H1 (cell line): Measurements from ENCODE around the gene MRPL50. TPM values are rescaled to one million over a fixed set of nuclear protein-coding genes. Genes with fewer than 3 reads are reported as not detected.

ENCODE experiments used
- CTCF ChIA-PET: fragments of 300-600 bp; sonication (Branson Sonifier 250); formaldehyde crosslinking; loops from one replicate; lab custom pipeline; 2021; ENCODE audit not compliant: partially characterized antibody; lab: Charles Lee
- POLR2A ChIA-PET: fragments of 300-600 bp; sonication (Branson Sonifier 250); formaldehyde crosslinking; loops from one replicate; lab custom pipeline; 2021; ENCODE audit warnings: inconsistent platforms; ENCODE audit not compliant: partially characterized antibody; lab: Charles Lee
- DNase-seq, 2 experiments: peaks; one replicate each; pipeline versions ENCODE4 v3.0.0 to v3.0.0-alpha.2; 2010 to 2022; ENCODE audit warnings: low spot score in 2 of 2, low read depth in 1 of 2, mixed read lengths in 1 of 2
- FAIRE-seq: peaks from 2 replicates; lab custom pipeline; 2011; peaks lifted over from hg19 to GRCh38; lab: Jason Lieb, UNC
- H2AFZ ChIP-seq: 2 replicates; pipeline ENCODE4 v1.8.1; 2012; ENCODE audit warnings: low read length, inconsistent platforms
- H2AK5ac ChIP-seq: 2 replicates; pipeline ENCODE4 v1.6.1; 2013; ENCODE audit warnings: low read depth, low read length
- H2BK120ac ChIP-seq: replicated peaks from 2 replicates; pipeline ENCODE3; 2013; ENCODE audit warnings: low read depth, low read length, inconsistent platforms
- H2BK12ac ChIP-seq: 2 replicates; pipeline ENCODE4 v1.6.1; 2013; ENCODE audit warnings: low read depth, low read length
- H2BK15ac ChIP-seq: 2 replicates; pipeline ENCODE4 v1.6.1; 2013; ENCODE audit warnings: low read length
- H2BK20ac ChIP-seq: 2 replicates; pipeline ENCODE4 v1.6.1; 2013; ENCODE audit warnings: low read length
- H2BK5ac ChIP-seq: 2 replicates; pipeline ENCODE4 v1.6.1; 2013; ENCODE audit warnings: low read depth, low read length
- H3K14ac ChIP-seq: 2 replicates; pipeline ENCODE4 v1.6.1; 2013; ENCODE audit warnings: inconsistent platforms; ENCODE audit not compliant: insufficient read length
- H3K18ac ChIP-seq: 2 replicates; pipeline ENCODE4 v1.6.1; 2013; ENCODE audit warnings: low read length; ENCODE audit errors: extremely low read depth
- H3K23ac ChIP-seq: 2 replicates; pipeline ENCODE4 v1.6.1; 2013; ENCODE audit warnings: inconsistent platforms; ENCODE audit not compliant: insufficient read length
- H3K23me2 ChIP-seq: 2 replicates; pipeline ENCODE4 v1.6.1; 2013; ENCODE audit warnings: low read depth, low read length
- H3K27ac ChIP-seq: 2 replicates; pipeline ENCODE4 v1.6.1; 2011; ENCODE audit warnings: low read depth, low read length, inconsistent platforms
- H3K27me3 ChIP-seq, 4 experiments: replicated peaks in 1 of 4; 1 replicate in 1 of 4; 2 replicates in 3 of 4; pipeline versions ENCODE4 v1.6.1 to v1.8.1; 2011 to 2013; ENCODE audit warnings: low read length in 3 of 4, mild to moderate bottlenecking in 3 of 4, inconsistent platforms in 2 of 4, mixed read lengths in 2 of 4, moderate library complexity in 1 of 4; ENCODE audit not compliant: control insufficient read depth in 3 of 4, insufficient read depth in 3 of 4; ENCODE audit errors: extremely low read depth in 1 of 4
- H3K36me3 ChIP-seq, 4 experiments: 2 replicates each; pipeline versions ENCODE4 v1.6.1 to v1.8.1; 2011 to 2013; ENCODE audit warnings: mild to moderate bottlenecking in 4 of 4, low read length in 3 of 4, moderate library complexity in 2 of 4, control low read depth in 1 of 4, inconsistent platforms in 1 of 4; ENCODE audit not compliant: insufficient read depth in 4 of 4, control insufficient read depth in 2 of 4
- H3K4ac ChIP-seq: replicated peaks from 2 replicates; pipeline ENCODE3; 2013; ENCODE audit warnings: low read length, low read depth, mixed read lengths, inconsistent platforms; ENCODE audit not compliant: insufficient read length
- H3K4me1 ChIP-seq, 4 experiments: replicated peaks in 1 of 4; 1 replicate in 1 of 4; 2 replicates in 3 of 4; pipeline versions ENCODE4 v1.6.1 to v1.8.1; 2011 to 2013; ENCODE audit warnings: low read length in 3 of 4, inconsistent platforms in 2 of 4, mixed read lengths in 1 of 4; ENCODE audit not compliant: insufficient read depth in 4 of 4, control insufficient read depth in 3 of 4
- H3K4me2 ChIP-seq, 2 experiments: 2 replicates each; pipeline versions ENCODE4 v1.6.1 to v1.8.1; 2011 to 2013; ENCODE audit warnings: low read depth in 2 of 2, low read length in 2 of 2, control low read depth in 1 of 2, inconsistent platforms in 1 of 2, mild to moderate bottlenecking in 1 of 2; ENCODE audit not compliant: insufficient read depth in 1 of 2
- H3K4me3 ChIP-seq, 4 experiments: fragments of 200-600, 300-600 bp in 1 of 4; sonication (generic), shearing (Covaris generic), sonication (Bioruptor Twin) in 1 of 4; 2 replicates each; pipeline versions ENCODE4 v1.5.1 to v1.8.1; 2011 to 2016; ENCODE audit warnings: low read length in 4 of 4, low read depth in 3 of 4, control low read depth in 2 of 4, inconsistent platforms in 2 of 4, mild to moderate bottlenecking in 2 of 4, mixed read lengths in 1 of 4, moderate library complexity in 1 of 4; ENCODE audit not compliant: insufficient read depth in 2 of 4; ENCODE audit errors: extremely low read depth in 1 of 4
- H3K56ac ChIP-seq: replicated peaks from 2 replicates; pipeline ENCODE3; 2013; ENCODE audit warnings: low read depth, mild to moderate bottlenecking, mixed read lengths, low read length, inconsistent platforms; ENCODE audit not compliant: insufficient read length
- H3K79me1 ChIP-seq: 2 replicates; pipeline ENCODE4 v1.6.1; 2013; ENCODE audit warnings: low read depth, low read length, control low read depth
- H3K79me2 ChIP-seq, 2 experiments: 2 replicates each; pipeline versions ENCODE4 v1.6.1 to v1.8.1; 2012 to 2013; ENCODE audit warnings: low read length in 2 of 2, mild to moderate bottlenecking in 2 of 2, inconsistent platforms in 1 of 2; ENCODE audit not compliant: insufficient read depth in 2 of 2, control insufficient read depth in 1 of 2
- H3K9ac ChIP-seq, 4 experiments: replicated peaks in 1 of 4; 1 replicate in 1 of 4; 2 replicates in 3 of 4; pipeline versions ENCODE4 v1.6.1 to v1.8.1; 2011 to 2013; ENCODE audit warnings: low read depth in 3 of 4, low read length in 3 of 4, control low read depth in 2 of 4, mild to moderate bottlenecking in 2 of 4, moderate library complexity in 2 of 4, inconsistent platforms in 1 of 4; ENCODE audit errors: extremely low read depth in 1 of 4
- H3K9me3 ChIP-seq, 2 experiments: 2 replicates each; pipeline versions ENCODE4 v1.6.1 to v1.8.1; 2012 to 2013; ENCODE audit warnings: mild to moderate bottlenecking in 2 of 2, moderate library complexity in 2 of 2, control low read depth in 1 of 2, inconsistent platforms in 1 of 2, low read depth in 1 of 2, low read length in 1 of 2, mixed read lengths in 1 of 2; ENCODE audit not compliant: insufficient read depth in 2 of 2
- H4K20me1 ChIP-seq, 2 experiments: replicated peaks in 1 of 2; 2 replicates each; pipeline versions ENCODE3 to v1.8.1; 2011 to 2013; ENCODE audit warnings: inconsistent platforms in 2 of 2, low read length in 2 of 2, mild to moderate bottlenecking in 1 of 2; ENCODE audit not compliant: insufficient read depth in 2 of 2, control insufficient read depth in 1 of 2
- H4K5ac ChIP-seq: 2 replicates; pipeline ENCODE4 v1.6.1; 2013; ENCODE audit warnings: low read length, low read depth, mixed read lengths, inconsistent platforms; ENCODE audit not compliant: insufficient read length
- H4K8ac ChIP-seq: 2 replicates; pipeline ENCODE4 v1.8.0; 2013; ENCODE audit warnings: mild to moderate bottlenecking, moderate library complexity, low read length, inconsistent platforms; ENCODE audit not compliant: insufficient read depth; ENCODE audit errors: extremely low read depth
- H4K91ac ChIP-seq: replicated peaks from 2 replicates; pipeline ENCODE3; 2013; ENCODE audit warnings: low read length, mixed read lengths, inconsistent platforms; ENCODE audit not compliant: insufficient read length
- CBX5 ChIP-seq: fragments of 300-800, 300-1000 bp; sonication (generic); IDR thresholded peaks from 2 replicates; pipeline ENCODE4 v1.7.1; 2016; ENCODE audit warnings: antibody characterized with exemption, low read length, low read depth
- CTBP2 ChIP-seq: IDR thresholded peaks from 2 replicates; pipeline ENCODE4 v1.7.0; 2011; ENCODE audit warnings: borderline replicate concordance, mild to moderate bottlenecking, moderate library complexity, mixed read lengths, low read length; ENCODE audit not compliant: insufficient read depth, insufficient read length
- POLR2AphosphoS5 ChIP-seq: IDR thresholded peaks from 2 replicates; pipeline ENCODE4 v1.6.1; 2011; ENCODE audit warnings: low read depth, low read length
- RAD21 ChIP-seq, 2 experiments: IDR thresholded peaks in 1 of 2; conservative IDR thresholded peaks in 1 of 2; 2 replicates each; pipeline ENCODE4 v1.6.1; 2011; ENCODE audit warnings: low read depth in 2 of 2, low read length in 2 of 2, improper control_type of control experiment in 1 of 2, inconsistent platforms in 1 of 2, mild to moderate bottlenecking in 1 of 2, moderate library complexity in 1 of 2
- RNF2 ChIP-seq: fragments of 200-900, 300-1000 bp; sonication (generic); IDR thresholded peaks from 2 replicates; pipeline ENCODE4 v1.7.1; 2016; ENCODE audit warnings: borderline replicate concordance, low read depth, mild to moderate bottlenecking, antibody characterized with exemption, low read length; ENCODE audit not compliant: poor library complexity, severe bottlenecking; ENCODE audit errors: missing control alignments
- SP1 ChIP-seq: IDR thresholded peaks from 2 replicates; pipeline ENCODE4 v1.6.1; 2011; ENCODE audit warnings: low read depth, low read length
- WGBS, 2 experiments: shearing (Covaris generic) in 1 of 2; methylation state at CpG; one replicate each; pipeline versions ENCODE4 v1.1.6 to v1.1.7; 2013 to 2015; ENCODE audit warnings: low lambda C conversion rate in 2 of 2, mixed read lengths in 2 of 2, inconsistent platforms in 1 of 2, low coverage in 1 of 2, missing lambda C conversion rate in 1 of 2; ENCODE audit not compliant: insufficient replicate concordance in 2 of 2, insufficient coverage in 1 of 2, insufficient read length in 1 of 2; ENCODE audit errors: extremely low coverage in 1 of 2, missing lambda C conversion rate in 1 of 2; 5-methylcytosine and 5-hydroxymethylcytosine counted together
- polyA plus RNA-seq, 7 experiments: library from polyadenylated mRNA; depleted of rRNA in 3 of 7; stranded (reverse) in 5 of 7; unstranded in 2 of 7; fragments of >200 nt in 5 of 7; fragments of 200-250 nt in 2 of 7; gene quantifications; 1 replicate in 5 of 7; 2 replicates in 1 of 7; 4 replicates in 1 of 7; pipeline versions ENCODE4 v1.2.1 to v1.2.3, GENCODE V29; 2011 to 2013; ENCODE audit warnings: missing spikeins in 2 of 7, mixed read lengths in 2 of 7
- total RNA-seq: library from RNA; stranded (reverse); fragmentation: NEBNext Ultra II Directional; extraction: Animal tissue kit (Norgen Biotek cat#: 25700); gene quantifications from 2 replicates; pipeline ENCODE4 v1.2.1, GENCODE V29; 2021
- TF ChIP-seq, protein P1 (sequence below), 3 experiments: IDR thresholded peaks; 1 replicate in 2 of 3; 2 replicates in 1 of 3; pipeline versions ENCODE4 v1.5.1 to v1.6.1; 2011; ENCODE audit warnings: low read length in 3 of 3, mild to moderate bottlenecking in 3 of 3, inconsistent platforms in 2 of 3, low read depth in 1 of 3, moderate library complexity in 1 of 3; ENCODE audit not compliant: insufficient read depth in 1 of 3; ENCODE audit errors: control extremely low read depth in 1 of 3
- TF ChIP-seq, protein P2 (sequence below): IDR thresholded peaks from 2 replicates; pipeline ENCODE4 v1.6.1; 2011; ENCODE audit warnings: low read length, improper control_type of control experiment

Gene MRPL50
- total and polyA plus RNA-seq, 2 of the 8 experiments (the other 6 are each of a cell fraction or from before 2014, with no cell fraction given), result 17.8 to 25.1 TPM

- no peak overlapping the region for H2BK120ac ChIP-seq
- H2BK5ac ChIP-seq, result no peak overlapping the region
- no peaks in the 10 kb centered on the region for H3K27me3 ChIP-seq
- no peak overlapping the region for H2BK20ac ChIP-seq
- no peak overlapping the region for H3K18ac ChIP-seq
- no peak overlapping the region for H3K14ac ChIP-seq
- no peak overlapping the region for H2AFZ ChIP-seq
- no peak overlapping the region for H2BK15ac ChIP-seq
- WGBS, 2 experiments, result 90% methylated on average over 3 of the region's 3 CpGs; no CpG with 5 or more reads in 1 of the 2 experiments
- no peak for DNase-seq
- H3K36me3 ChIP-seq, result no peaks in the 10 kb centered on the region
- ChIA-PET POLR2A (interaction anchor here (1.9 kb wide), 1 partner anchor 9 kb away, joined by 6 read pairs; no protein-coding TSS in a partner anchor), CTCF (interaction anchor here (0.6 to 2.1 kb wide), 4 partner anchors 10 to 30 kb away, joined by 3 to 7 read pairs (median 5); no protein-coding TSS in a partner anchor)
- no peak overlapping the region for H3K4me2 ChIP-seq
- H3K4ac ChIP-seq, result no peak overlapping the region
- no peak overlapping the region for H4K91ac ChIP-seq
- no peak overlapping the region for H2AK5ac ChIP-seq
- no peak overlapping the region for H4K5ac ChIP-seq
- H3K56ac ChIP-seq, result no peak overlapping the region
- no peak overlapping the region for H3K23ac ChIP-seq
- H3K4me1 ChIP-seq, result no peaks in the 10 kb centered on the region
- no peak overlapping the region for H2BK12ac ChIP-seq
- no peaks in the 10 kb centered on the region; the same call in 1 of the 2 replicates for H3K23me2 ChIP-seq
- H3K9ac ChIP-seq, result no peak overlapping the region
- no peak overlapping the region for H4K8ac ChIP-seq
- no peak for FAIRE-seq
- no peaks in the 10 kb centered on the region for H3K79me1 ChIP-seq
- H3K79me2 ChIP-seq, result no peaks in the 10 kb centered on the region
- no peak overlapping the region for H3K4me3 ChIP-seq
- no peaks in the 10 kb centered on the region for H3K9me3 ChIP-seq
- no peaks in the 10 kb centered on the region for H4K20me1 ChIP-seq
- H3K27ac ChIP-seq, result no peak overlapping the region
- TF ChIP-seq POLR2AphosphoS5 (no peak), RNF2 (no peak), CTBP2 (no peak), RAD21 (IDR thresholded peaks at IDR 0.05 in 1 of 2, conservative IDR thresholded peaks at IDR 0.05 in 1 of 2; ENCODE audit: low read depth in 2 of 2, low read length in 2 of 2) (no peak), SP1 (no peak), CBX5 (no peak)
- TF ChIP-seq, protein P1, sequence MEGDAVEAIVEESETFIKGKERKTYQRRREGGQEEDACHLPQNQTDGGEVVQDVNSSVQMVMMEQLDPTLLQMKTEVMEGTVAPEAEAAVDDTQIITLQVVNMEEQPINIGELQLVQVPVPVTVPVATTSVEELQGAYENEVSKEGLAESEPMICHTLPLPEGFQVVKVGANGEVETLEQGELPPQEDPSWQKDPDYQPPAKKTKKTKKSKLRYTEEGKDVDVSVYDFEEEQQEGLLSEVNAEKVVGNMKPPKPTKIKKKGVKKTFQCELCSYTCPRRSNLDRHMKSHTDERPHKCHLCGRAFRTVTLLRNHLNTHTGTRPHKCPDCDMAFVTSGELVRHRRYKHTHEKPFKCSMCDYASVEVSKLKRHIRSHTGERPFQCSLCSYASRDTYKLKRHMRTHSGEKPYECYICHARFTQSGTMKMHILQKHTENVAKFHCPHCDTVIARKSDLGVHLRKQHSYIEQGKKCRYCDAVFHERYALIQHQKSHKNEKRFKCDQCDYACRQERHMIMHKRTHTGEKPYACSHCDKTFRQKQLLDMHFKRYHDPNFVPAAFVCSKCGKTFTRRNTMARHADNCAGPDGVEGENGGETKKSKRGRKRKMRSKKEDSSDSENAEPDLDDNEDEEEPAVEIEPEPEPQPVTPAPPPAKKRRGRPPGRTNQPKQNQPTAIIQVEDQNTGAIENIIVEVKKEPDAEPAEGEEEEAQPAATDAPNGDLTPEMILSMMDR (IDR thresholded peaks at IDR 0.05; ENCODE audit: control extremely low read depth in 1 of 3, insufficient read depth in 1 of 3, low read depth in 1 of 3, low read length in 3 of 3), result no peak
- TF ChIP-seq, protein P2, sequence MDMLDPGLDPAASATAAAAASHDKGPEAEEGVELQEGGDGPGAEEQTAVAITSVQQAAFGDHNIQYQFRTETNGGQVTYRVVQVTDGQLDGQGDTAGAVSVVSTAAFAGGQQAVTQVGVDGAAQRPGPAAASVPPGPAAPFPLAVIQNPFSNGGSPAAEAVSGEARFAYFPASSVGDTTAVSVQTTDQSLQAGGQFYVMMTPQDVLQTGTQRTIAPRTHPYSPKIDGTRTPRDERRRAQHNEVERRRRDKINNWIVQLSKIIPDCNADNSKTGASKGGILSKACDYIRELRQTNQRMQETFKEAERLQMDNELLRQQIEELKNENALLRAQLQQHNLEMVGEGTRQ, result no peak
Measured at GRCh38 chr9:101427957-101428655, 29.7 kb upstream of the MRPL50 start.
